Measurements from ENCODE around the gene C10orf71.

C10orf71 gene

GRCh38 chr10:49296382-49296781, 2.6 kb upstream of the C10orf71 start:
- DNase-seq (ENCODE audit: low read depth) = no peak
- H3K4me3 ChIP-seq (ENCODE audit: low read depth, low read length) = no peak overlapping the region
- no peak for TF ChIP-seq CTCF (IDR thresholded peaks at IDR 0.05; ENCODE audit: insufficient read depth, low read depth, low read length, missing control alignments)

GRCh38 chr10:49296836-49297235, 2.1 kb upstream of the C10orf71 start:
- no peak for TF ChIP-seq CTCF (IDR thresholded peaks at IDR 0.05; ENCODE audit: insufficient read depth, low read depth, low read length, missing control alignments)
- no peak for DNase-seq (ENCODE audit: low read depth)
- no peak overlapping the region for H3K4me3 ChIP-seq (ENCODE audit: low read depth, low read length)

- no peak for DNase-seq (ENCODE audit: low read depth)
- no peak for TF ChIP-seq CTCF (IDR thresholded peaks at IDR 0.05; ENCODE audit: insufficient read depth, low read depth, low read length, missing control alignments)
- H3K4me3 ChIP-seq (ENCODE audit: low read depth, low read length) = no peak overlapping the region
Measured at GRCh38 chr10:49297818-49298670, 926 bp upstream of the C10orf71 start.

- no peak for TF ChIP-seq CTCF (IDR thresholded peaks at IDR 0.05; ENCODE audit: insufficient read depth, low read depth, low read length, missing control alignments)
- H3K4me3 ChIP-seq (ENCODE audit: low read depth, low read length) = no peak overlapping the region
- no peak for DNase-seq (ENCODE audit: low read depth)
Measured at GRCh38 chr10:49298671-49298982, 343 bp upstream of the C10orf71 start.

GRCh38 chr10:49299816-49300139, 808 bp downstream of the C10orf71 start:
- peak; percentile 48 for DNase-seq (ENCODE audit: low read depth)
- no peak for TF ChIP-seq CTCF (IDR thresholded peaks at IDR 0.05; ENCODE audit: insufficient read depth, low read depth, low read length, missing control alignments)
- H3K4me3 ChIP-seq (ENCODE audit: low read depth, low read length) = no peak overlapping the region

- no peak for TF ChIP-seq CTCF (IDR thresholded peaks at IDR 0.05; ENCODE audit: insufficient read depth, low read depth, low read length, missing control alignments)
- H3K4me3 ChIP-seq (ENCODE audit: low read depth, low read length) = no peak overlapping the region
- peak; percentile 71 for DNase-seq (ENCODE audit: low read depth)
Measured at GRCh38 chr10:49300140-49300974, 1.4 kb downstream of the C10orf71 start.

Measured in GM12865 (cell line).